Gastroesophageal sphincter (tissue), 3 donors: ENCODE data around the gene RITA1.

Experiments used
- CTCF ChIP-seq, 4 experiments: fragments of 200-600 bp in 2 of 4; fragments of 450-650 bp in 2 of 4; sonication (generic) in 1 of 4; IDR thresholded peaks; one replicate each; pipeline ENCODE4 v1.5.1; 2017 to 2019; ENCODE audit warnings: antibody characterized with exemption in 4 of 4, mild to moderate bottlenecking in 2 of 4, moderate library complexity in 2 of 4
- EP300 ChIP-seq: sonication (generic); formaldehyde crosslinking; IDR thresholded peaks from one replicate; pipeline ENCODE4 v1.6.1; 2017; ENCODE audit warnings: antibody characterized with exemption, mild to moderate bottlenecking
- POLR2A ChIP-seq, 2 donors: fragments of 450-650 bp; IDR thresholded peaks; one replicate each; pipeline ENCODE4 v1.6.1; 2017; ENCODE audit warnings: antibody characterized with exemption in 2 of 2, mild to moderate bottlenecking in 2 of 2, moderate library complexity in 1 of 2
- POLR2AphosphoS5 ChIP-seq: sonication (generic); formaldehyde crosslinking; IDR thresholded peaks from one replicate; pipeline ENCODE4 v1.6.1; 2017; ENCODE audit warnings: antibody characterized with exemption

GRCh38 chr12:113221181-113221996 is 35.9 kb downstream of the RITA1 start, which contains the start of gene TPCN1:
- peak in 3 of 4 experiments; percentile 13 to 50 (median 35) for TF ChIP-seq CTCF (IDR thresholded peaks at IDR 0.05)
- peak; percentile 98 to 99 for TF ChIP-seq POLR2A (IDR thresholded peaks at IDR 0.05)
- TF ChIP-seq EP300, result no peak
- peak; percentile 97 for TF ChIP-seq POLR2AphosphoS5
